ENCODE measurements around the gene FZD8.

GRCh38 chr10:35638101-35638500 is 4.0 kb downstream of the FZD8 start:
- no peak for TF ChIP-seq ELK4 (IDR thresholded peaks at IDR 0.05; ENCODE audit: borderline replicate concordance, low read depth, low read length)
- TF ChIP-seq ZNF324 (tag by site-specific recombination; IDR thresholded peaks at IDR 0.05), result no peak
- no peak for TF ChIP-seq CTCF (tag by site-specific recombination; IDR thresholded peaks at IDR 0.05)
- TF ChIP-seq ZNF488 (tag by site-specific recombination; IDR thresholded peaks at IDR 0.05), result no peak
- TF ChIP-seq ZNF133 (tag by site-specific recombination; IDR thresholded peaks at IDR 0.05), result no peak
- TF ChIP-seq YY1 (tag by site-specific recombination; IDR thresholded peaks at IDR 0.05), result no peak
- no peak for TF ChIP-seq ZFP41 (tag by site-specific recombination; IDR thresholded peaks at IDR 0.05; ENCODE audit: borderline replicate concordance)
